GM20000 (cell line): ENCODE data around the gene ACBD4.

Experiments
- DNase-seq: peaks from one replicate; pipeline ENCODE4 v3.0.0; 2012; ENCODE audit warnings: low spot score
- CTCF ChIP-seq: IDR thresholded peaks from 2 replicates; pipeline ENCODE4 v1.5.1; 2012; ENCODE audit warnings: mild to moderate bottlenecking, control low read depth; ENCODE audit errors: extremely low read depth, missing control alignments

Gene ACBD4

DNA sequence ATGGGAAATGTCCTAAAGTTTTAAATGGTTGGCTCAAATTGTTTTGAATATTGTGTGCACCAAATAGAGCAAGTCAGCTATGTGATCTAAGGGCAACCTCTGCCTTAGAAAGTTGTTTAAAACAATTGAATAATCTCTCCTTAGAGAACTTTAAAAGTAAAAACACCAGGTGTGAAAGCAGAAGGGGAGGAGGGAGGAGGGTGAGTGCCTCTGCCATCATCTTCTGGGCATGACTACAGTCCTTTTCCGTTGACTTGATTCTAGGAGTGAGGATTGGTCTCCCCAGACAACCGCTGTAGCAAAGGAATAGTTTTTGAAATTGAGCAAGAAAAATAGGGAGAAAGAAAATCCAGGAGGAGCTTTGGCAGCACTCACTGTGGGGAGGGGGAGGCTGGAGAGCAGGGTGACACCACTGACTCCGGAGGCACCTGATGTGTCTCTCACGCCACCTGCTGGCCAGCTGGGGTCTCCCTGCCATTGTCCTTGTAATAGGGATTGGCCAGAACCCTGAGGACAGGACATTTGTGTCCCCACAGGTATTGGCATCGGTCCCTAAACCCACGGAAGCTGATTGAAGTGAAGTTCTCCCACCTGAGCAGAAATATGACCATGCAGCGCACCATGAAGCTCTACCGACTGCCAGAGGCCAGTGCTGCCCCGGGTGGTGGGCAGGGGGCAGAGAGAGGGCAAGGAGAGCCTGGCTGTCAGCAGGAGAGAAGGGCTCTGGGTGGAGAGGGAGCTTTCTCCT, 36.4 kb upstream of the ACBD4 start:
- TF ChIP-seq CTCF = peak; percentile 74
- DNase-seq = peak; percentile 82

- TF ChIP-seq CTCF = no peak
- DNase-seq = no peak
Measured at GRCh38 chr17:45101546-45101882, 34.0 kb upstream of the ACBD4 start.

DNA sequence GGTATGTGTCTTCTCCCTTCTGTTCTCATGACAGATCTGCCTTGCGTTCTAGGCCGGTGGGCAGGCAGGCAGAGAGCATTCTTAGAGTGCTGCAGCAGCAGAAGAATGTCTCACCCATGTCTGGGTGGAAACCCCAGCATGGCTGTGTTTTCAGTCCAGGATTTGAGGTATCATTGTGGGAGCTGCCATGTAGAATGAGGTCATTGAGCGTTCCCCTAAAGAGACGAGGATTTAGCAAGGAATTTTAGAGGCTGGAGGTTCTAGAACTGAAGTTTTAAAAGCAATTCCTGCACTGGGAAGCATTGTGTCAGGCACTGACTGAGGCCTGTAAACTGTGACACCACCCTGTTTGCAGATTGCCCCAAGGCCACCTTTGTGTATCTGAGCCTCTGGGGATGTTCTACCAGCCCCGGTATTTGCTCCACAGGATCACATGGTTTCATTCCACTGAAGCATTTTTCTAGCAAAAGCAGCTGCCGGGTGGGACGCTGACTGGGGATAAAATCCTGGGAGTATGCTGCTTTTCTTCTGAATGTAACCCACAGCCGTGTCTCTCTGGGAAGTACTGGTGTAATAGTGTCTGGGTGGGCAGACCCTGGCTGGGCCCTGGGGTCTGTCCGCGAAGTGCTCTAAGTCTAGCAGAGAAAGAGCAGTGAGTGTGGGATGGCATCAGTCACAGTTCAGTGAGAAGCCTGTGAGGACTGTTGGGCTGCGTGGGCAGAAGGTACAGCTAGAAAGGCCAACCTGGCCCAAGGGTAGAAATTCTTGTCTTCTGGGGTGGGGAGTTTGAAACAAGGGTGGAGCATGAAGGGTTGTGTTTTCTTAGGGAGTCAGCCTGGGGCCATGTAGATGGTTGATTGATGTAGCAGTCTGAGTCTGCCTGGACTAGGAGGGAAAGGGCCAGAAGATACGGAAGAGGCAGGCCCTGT, 33.3 kb upstream of the ACBD4 start:
- no peak for TF ChIP-seq CTCF
- DNase-seq = no peak

GRCh38 chr17:45102856-45103255, 32.6 kb upstream of the ACBD4 start:
- TF ChIP-seq CTCF = no peak
- DNase-seq = no peak

GRCh38 chr17:45103269-45103795, 32.2 kb upstream of the ACBD4 start:
- DNase-seq = no peak
- TF ChIP-seq CTCF = no peak

DNA sequence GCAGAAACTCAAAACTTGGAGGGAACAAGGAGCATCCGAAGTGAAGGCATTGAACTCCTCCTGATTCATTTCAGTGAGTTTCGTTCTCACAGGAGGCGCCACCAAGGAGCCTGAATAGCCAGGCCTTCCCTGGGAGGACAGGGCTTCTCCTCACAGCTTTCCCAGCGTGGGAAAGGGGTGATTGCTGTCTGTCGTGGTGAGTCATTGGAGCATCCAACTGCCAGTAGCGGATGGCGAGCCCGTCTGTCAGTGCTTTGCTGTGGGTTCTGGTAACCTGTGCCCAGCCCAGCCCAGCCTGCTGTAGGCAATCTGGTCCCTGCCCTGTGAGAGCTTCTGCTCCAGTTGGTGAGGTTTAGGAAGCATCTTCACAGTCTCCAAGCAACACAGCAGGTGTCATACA, 31.5 kb upstream of the ACBD4 start:
- no peak for DNase-seq
- no peak for TF ChIP-seq CTCF

- no peak for TF ChIP-seq CTCF
Measured at GRCh38 chr17:45104497-45104896, 31.0 kb upstream of the ACBD4 start.

More at GRCh38 chr17:45104497-45104896, 31.0 kb upstream of the ACBD4 start:
- DNase-seq = no peak
